SK-N-SH (cell line): ENCODE data around the gene PLA2G2F.

Source experiments
- CHD2 ChIP-seq: fragments of 150-350 bp; IDR thresholded peaks from 2 replicates; pipeline ENCODE4 v1.6.1; 2018; ENCODE audit warnings: low read length; ENCODE audit not compliant: partially characterized antibody
- CTCF ChIP-seq: fragments of 200-600 bp; sonication (generic); IDR thresholded peaks from 2 replicates; pipeline ENCODE4 v1.6.1; 2017; ENCODE audit warnings: antibody characterized with exemption, mild to moderate bottlenecking, moderate library complexity
- EP300 ChIP-seq, 2 experiments: IDR thresholded peaks; 2 replicates each; pipeline versions ENCODE4 v1.4.0 to v1.6.1; 2012; ENCODE audit warnings: borderline replicate concordance in 1 of 2, low read depth in 1 of 2, low read length in 1 of 2
- GABPA ChIP-seq: IDR thresholded peaks from 2 replicates; pipeline ENCODE4 v1.4.0; 2012; ENCODE audit warnings: low read depth, mild to moderate bottlenecking
- GATA2 ChIP-seq: sonication (generic); formaldehyde crosslinking; IDR thresholded peaks from 2 replicates; pipeline ENCODE4 v1.5.0; 2020; ENCODE audit warnings: mild to moderate bottlenecking, missing genetic modification reagents
- NFIC ChIP-seq: IDR thresholded peaks from 2 replicates; pipeline ENCODE4 v1.4.0; 2012; ENCODE audit warnings: borderline replicate concordance
- NRF1 ChIP-seq: IDR thresholded peaks from 2 replicates; pipeline ENCODE4 v1.6.1; 2012; ENCODE audit warnings: low read depth, mild to moderate bottlenecking, low read length
- RAD21 ChIP-seq: IDR thresholded peaks from 2 replicates; pipeline ENCODE4 v1.6.1; 2012; ENCODE audit warnings: mild to moderate bottlenecking, low read length
- YY1 ChIP-seq: IDR thresholded peaks from 2 replicates; pipeline ENCODE4 v1.4.0; 2012; ENCODE audit warnings: low read depth, mild to moderate bottlenecking
- TF ChIP-seq, protein P1 (sequence below): IDR thresholded peaks from 2 replicates; pipeline ENCODE4 v1.4.0; 2012; ENCODE audit warnings: low read depth
- TF ChIP-seq, protein P2 (sequence below): IDR thresholded peaks from 2 replicates; pipeline ENCODE4 v1.6.1; 2012; ENCODE audit warnings: mild to moderate bottlenecking, low read depth, low read length, moderate library complexity

DNA sequence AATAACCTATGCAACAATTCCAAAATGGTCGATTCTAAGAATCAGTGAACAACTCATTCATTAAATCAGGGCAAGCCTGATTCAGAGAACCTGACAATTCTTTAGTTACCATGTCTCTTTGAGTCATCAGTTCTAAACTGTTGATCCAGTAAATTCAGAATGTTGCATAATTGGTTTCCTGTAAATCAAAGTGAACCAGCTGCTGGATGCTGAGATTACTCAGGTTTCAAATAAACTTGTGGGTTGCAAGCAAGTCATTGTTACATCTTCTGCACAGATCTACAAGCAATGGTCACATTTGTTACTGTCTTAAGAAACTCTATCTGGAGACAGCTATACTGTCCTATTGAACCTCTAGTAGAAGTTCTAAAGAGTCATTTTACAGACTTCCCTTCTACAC is 36.2 kb upstream of the PLA2G2F start:
- TF ChIP-seq EP300 (IDR thresholded peaks at IDR 0.05; ENCODE audit: borderline replicate concordance in 1 of 2, low read depth in 1 of 2, low read length in 1 of 2) = no peak
- no peak for TF ChIP-seq CTCF
- no peak for TF ChIP-seq GATA2 (CRISPR knock-in tag)
- TF ChIP-seq, protein P1, sequence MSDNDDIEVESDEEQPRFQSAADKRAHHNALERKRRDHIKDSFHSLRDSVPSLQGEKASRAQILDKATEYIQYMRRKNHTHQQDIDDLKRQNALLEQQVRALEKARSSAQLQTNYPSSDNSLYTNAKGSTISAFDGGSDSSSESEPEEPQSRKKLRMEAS = no peak
- TF ChIP-seq RAD21 = no peak
- TF ChIP-seq, protein P2, sequence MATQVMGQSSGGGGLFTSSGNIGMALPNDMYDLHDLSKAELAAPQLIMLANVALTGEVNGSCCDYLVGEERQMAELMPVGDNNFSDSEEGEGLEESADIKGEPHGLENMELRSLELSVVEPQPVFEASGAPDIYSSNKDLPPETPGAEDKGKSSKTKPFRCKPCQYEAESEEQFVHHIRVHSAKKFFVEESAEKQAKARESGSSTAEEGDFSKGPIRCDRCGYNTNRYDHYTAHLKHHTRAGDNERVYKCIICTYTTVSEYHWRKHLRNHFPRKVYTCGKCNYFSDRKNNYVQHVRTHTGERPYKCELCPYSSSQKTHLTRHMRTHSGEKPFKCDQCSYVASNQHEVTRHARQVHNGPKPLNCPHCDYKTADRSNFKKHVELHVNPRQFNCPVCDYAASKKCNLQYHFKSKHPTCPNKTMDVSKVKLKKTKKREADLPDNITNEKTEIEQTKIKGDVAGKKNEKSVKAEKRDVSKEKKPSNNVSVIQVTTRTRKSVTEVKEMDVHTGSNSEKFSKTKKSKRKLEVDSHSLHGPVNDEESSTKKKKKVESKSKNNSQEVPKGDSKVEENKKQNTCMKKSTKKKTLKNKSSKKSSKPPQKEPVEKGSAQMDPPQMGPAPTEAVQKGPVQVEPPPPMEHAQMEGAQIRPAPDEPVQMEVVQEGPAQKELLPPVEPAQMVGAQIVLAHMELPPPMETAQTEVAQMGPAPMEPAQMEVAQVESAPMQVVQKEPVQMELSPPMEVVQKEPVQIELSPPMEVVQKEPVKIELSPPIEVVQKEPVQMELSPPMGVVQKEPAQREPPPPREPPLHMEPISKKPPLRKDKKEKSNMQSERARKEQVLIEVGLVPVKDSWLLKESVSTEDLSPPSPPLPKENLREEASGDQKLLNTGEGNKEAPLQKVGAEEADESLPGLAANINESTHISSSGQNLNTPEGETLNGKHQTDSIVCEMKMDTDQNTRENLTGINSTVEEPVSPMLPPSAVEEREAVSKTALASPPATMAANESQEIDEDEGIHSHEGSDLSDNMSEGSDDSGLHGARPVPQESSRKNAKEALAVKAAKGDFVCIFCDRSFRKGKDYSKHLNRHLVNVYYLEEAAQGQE = no peak
- TF ChIP-seq YY1 = no peak
- TF ChIP-seq NRF1 = no peak
- TF ChIP-seq CHD2 = no peak
- no peak for TF ChIP-seq NFIC
- TF ChIP-seq GABPA = no peak
